ENCODE results near the gene COMMD10. TPM values are rescaled to one million over a fixed set of nuclear protein-coding genes. Genes with fewer than 3 reads are reported as not detected.

COMMD10 gene
- total RNA-seq, 2 experiments from 2014 or later: 30.0 to 30.9 TPM

DNA sequence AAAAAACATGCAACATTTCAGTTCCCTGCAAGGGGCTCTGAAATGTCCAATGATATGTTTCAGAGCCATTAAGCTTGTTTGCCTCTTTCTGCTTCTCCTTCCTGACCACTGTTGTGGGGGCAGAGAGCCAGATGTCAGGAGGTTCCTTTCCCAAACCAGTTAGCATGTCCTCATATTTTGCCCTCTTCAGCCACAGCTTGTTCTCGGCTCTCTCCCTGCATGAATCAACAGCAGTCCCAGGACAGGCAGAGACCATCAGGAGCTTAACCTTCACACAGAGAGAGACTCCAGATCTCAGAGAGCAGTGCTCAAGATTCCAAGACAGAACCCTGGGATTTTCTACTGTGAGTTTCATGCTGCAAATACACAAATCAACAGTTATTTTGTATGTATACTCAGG, 218.5 kb downstream of the COMMD10 start:
- H3K4me3 Mint-ChIP-seq: no peak overlapping the region
- peaks cover 39% of the 10 kb centered on the region for H3K9me3 Mint-ChIP-seq
- H3K36me3 Mint-ChIP-seq (ENCODE audit: low read depth): peaks cover 84% of the 10 kb centered on the region
- H3K27ac Mint-ChIP-seq: no peak overlapping the region
- H3K27me3 Mint-ChIP-seq (ENCODE audit: low read depth): no peaks in the 10 kb centered on the region
- CTCF ChIA-PET: no interaction called here
- no peaks in the 10 kb centered on the region for H3K4me1 Mint-ChIP-seq (ENCODE audit: low read depth)
- intact Hi-C loops (cut with micrococcal nuclease): no loop called here
- DNase-seq: no peak

DNA sequence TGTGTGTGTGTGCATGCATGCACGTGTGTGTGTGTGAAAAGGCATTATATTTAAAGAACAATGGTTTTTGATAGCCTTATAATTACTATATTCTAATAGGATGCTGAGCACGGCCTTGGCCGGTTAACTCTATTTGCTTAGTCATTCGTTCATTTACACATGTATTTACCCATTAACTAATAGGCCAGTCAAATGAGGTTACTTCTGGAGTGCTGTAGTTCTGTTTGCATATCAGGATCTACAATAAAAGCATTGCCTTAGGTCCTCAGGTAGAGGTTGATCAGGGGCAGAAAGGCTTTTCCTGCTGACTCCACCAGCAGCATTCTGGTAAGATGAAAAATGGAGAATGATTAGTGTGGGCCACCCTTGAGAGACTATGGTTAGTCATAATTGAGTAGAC, 219.0 kb downstream of the COMMD10 start:
- no peak for DNase-seq
- Mint-ChIP-seq H3K27me3 (ENCODE audit: low read depth) (no peaks in the 10 kb centered on the region), H3K9me3 (peaks cover 40% of the 10 kb centered on the region), H3K36me3 (ENCODE audit: low read depth) (peaks cover 83% of the 10 kb centered on the region), H3K27ac (no peak overlapping the region), H3K4me3 (no peak overlapping the region), H3K4me1 (ENCODE audit: low read depth) (no peaks in the 10 kb centered on the region)
- CTCF ChIA-PET: no interaction called here
- intact Hi-C loops (cut with micrococcal nuclease): no loop called here

DNA sequence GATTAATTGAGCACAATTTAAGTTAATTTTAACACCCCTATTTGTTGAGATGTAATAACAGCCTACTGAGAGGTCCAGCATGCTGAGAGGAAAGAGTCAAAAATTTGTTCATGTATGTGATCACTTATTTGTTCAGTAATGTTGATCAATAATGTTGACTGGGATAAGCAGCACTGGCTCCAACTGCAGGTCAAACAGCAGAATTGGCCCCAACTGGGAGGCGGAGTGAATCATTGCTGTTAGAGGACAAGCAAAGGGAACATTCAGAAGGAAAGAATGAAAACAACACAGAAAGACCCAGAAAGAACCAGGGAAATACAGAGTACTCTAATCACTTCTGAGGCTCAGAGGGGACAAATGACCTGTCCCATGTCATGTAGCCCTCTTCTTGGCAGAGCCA, 221.1 kb downstream of the COMMD10 start:
- Mint-ChIP-seq H3K4me3 (no peak overlapping the region), H3K4me1 (ENCODE audit: low read depth) (no peaks in the 10 kb centered on the region), H3K27me3 (ENCODE audit: low read depth) (no peaks in the 10 kb centered on the region), H3K9me3 (peaks cover 48% of the 10 kb centered on the region), H3K36me3 (ENCODE audit: low read depth) (peaks cover 86% of the 10 kb centered on the region), H3K27ac (no peak overlapping the region)
- DNase-seq: no peak
- CTCF ChIA-PET: no interaction called here
- intact Hi-C loops (cut with micrococcal nuclease): no loop called here

DNA sequence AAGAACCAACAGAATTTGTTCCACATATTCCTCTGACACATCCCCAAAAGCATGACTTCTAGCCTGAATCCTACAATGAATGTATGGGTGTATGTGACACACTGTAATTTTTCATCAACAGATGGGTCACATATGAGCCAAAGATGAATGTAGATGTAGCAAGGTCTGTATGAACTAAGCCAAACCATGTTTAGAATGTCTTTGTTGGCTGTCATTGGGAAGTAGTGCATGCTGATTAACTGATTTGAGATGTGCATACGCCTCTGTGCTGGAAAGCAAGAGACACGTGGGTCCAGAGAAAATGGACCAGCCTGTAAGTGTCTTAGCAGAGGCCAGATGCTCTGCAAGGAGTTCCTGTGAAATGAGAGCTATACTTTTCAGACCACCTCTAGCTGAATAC, 222.0 kb downstream of the COMMD10 start:
- Mint-ChIP-seq H3K27me3 (ENCODE audit: low read depth) (no peaks in the 10 kb centered on the region), H3K36me3 (ENCODE audit: low read depth) (peaks cover 89% of the 10 kb centered on the region), H3K4me1 (ENCODE audit: low read depth) (no peaks in the 10 kb centered on the region), H3K27ac (no peak overlapping the region), H3K9me3 (peaks cover 46% of the 10 kb centered on the region), H3K4me3 (no peak overlapping the region)
- no peak for DNase-seq
- CTCF ChIA-PET: no interaction called here
- intact Hi-C loops (cut with micrococcal nuclease): no loop called here

DNA sequence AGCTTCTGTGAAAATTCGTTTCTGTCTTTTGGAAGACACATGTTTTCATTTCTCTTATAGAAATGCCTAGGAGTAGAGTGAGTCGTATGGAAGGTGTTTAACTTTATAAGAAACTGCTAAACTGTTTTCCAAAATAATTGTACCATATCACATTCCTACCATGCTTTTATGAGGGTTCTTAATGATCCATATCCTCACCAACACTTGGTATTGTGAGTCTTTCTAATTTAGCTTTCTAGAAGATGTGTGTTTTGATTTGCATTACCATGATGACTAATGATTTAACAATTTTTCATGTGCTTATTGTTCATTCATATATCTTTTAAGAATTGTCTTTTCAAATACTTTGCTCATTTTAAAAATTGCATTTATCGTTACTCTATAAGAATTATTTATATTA, 223.6 kb downstream of the COMMD10 start:
- no peak for DNase-seq
- CTCF ChIA-PET: no interaction called here
- Mint-ChIP-seq H3K9me3 (peaks cover 44% of the 10 kb centered on the region), H3K27ac (no peak overlapping the region), H3K4me1 (ENCODE audit: low read depth) (no peaks in the 10 kb centered on the region), H3K36me3 (ENCODE audit: low read depth) (peaks cover 86% of the 10 kb centered on the region), H3K27me3 (ENCODE audit: low read depth) (no peaks in the 10 kb centered on the region), H3K4me3 (no peak overlapping the region)
- intact Hi-C loops (cut with micrococcal nuclease): no loop called here

DNA sequence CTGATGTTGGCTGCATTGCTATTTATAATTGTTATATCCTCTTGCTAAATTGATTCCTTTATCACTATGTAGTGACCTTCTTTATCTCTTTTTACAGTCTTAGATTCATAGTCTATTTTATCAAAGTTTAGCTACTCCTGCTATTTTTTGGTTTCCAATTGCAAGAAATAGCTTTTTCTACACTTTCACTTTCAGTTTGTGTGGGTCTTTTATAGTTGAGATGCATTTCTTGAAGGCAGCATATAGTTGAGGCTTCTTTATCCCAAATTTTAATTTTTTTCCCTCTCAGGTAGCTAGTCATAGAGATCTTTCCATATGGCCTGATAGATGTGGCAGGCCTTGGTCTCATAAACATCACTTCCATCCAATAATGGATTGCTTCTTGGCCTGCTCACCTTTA, 228.5 kb downstream of the COMMD10 start:
- Mint-ChIP-seq H3K9me3 (peaks cover 22% of the 10 kb centered on the region), H3K36me3 (ENCODE audit: low read depth) (peaks cover 83% of the 10 kb centered on the region), H3K27me3 (ENCODE audit: low read depth) (no peaks in the 10 kb centered on the region), H3K4me3 (no peak overlapping the region), H3K27ac (no peak overlapping the region), H3K4me1 (ENCODE audit: low read depth) (no peaks in the 10 kb centered on the region)
- intact Hi-C loops (cut with micrococcal nuclease): no loop called here
- no peak for DNase-seq
- CTCF ChIA-PET: no interaction called here

DNA sequence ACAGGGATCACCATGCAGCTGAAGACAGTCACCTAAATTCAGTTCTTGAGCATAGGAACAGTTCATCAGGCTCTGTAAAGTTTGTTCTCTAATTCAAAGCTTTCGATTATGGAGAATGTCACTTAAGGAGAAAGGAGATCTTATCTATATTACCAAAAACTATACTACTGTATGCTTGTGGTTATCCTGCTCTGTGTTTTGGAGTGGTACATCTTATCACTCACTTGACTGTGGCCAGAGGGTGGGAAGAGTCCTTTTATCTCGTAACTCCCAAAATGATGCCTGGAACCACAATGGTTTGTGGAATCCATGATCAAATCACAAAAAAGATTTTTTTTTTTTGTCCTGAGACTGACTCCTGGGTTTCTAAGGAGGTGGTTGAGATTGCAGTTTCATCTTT, 230.7 kb downstream of the COMMD10 start:
- CTCF ChIA-PET: no interaction called here
- no peaks in the 10 kb centered on the region for H3K4me1 Mint-ChIP-seq (ENCODE audit: low read depth)
- H3K4me3 Mint-ChIP-seq: no peak overlapping the region
- intact Hi-C loops (cut with micrococcal nuclease): no loop called here
- H3K9me3 Mint-ChIP-seq: peaks cover 16% of the 10 kb centered on the region
- no peaks in the 10 kb centered on the region for H3K27me3 Mint-ChIP-seq (ENCODE audit: low read depth)
- H3K27ac Mint-ChIP-seq: no peak overlapping the region
- DNase-seq: no peak
- peaks cover 87% of the 10 kb centered on the region for H3K36me3 Mint-ChIP-seq (ENCODE audit: low read depth)

DNA sequence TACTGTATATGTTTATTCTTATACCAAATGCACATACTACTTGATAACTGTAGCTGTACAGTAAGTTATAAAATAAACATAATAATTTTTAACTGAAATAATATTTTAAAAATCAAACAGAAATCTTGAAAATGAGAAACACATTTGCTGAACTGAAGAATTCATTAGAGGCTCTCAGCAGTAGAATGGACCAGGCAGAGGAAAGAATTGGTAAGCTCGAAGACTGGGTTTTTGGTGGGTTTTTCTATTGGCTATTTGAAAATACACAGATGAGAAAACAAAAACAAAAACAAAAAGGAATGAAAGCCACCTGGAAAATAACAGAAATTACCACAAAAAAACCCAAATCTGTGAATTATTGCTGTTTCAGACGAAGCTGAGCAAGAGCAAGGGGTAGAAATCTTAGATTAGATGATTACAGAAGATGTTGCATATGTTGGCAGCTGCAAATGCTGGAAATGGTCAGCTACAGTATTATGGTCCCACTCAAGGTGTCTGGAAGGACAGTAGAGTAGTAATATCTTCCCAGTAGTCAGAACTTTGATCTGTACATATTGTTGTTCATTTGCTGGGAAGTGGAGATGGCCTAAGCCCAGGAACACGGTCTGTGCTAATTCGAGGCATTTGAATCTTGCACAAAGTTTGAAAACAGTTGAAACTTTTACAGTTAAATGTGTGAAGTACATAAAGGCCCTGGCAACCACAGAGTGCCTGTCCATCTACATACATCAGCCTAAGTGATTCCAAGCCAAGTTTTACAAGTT, 233.4 kb downstream of the COMMD10 start:
- DNase-seq: no peak
- intact Hi-C loops (cut with micrococcal nuclease): no loop called here
- Mint-ChIP-seq H3K9me3 (peaks cover 22% of the 10 kb centered on the region), H3K36me3 (ENCODE audit: low read depth) (peaks cover 89% of the 10 kb centered on the region), H3K27ac (no peak overlapping the region), H3K27me3 (ENCODE audit: low read depth) (no peaks in the 10 kb centered on the region), H3K4me3 (no peak overlapping the region), H3K4me1 (ENCODE audit: low read depth) (no peaks in the 10 kb centered on the region)
- CTCF ChIA-PET: no interaction called here

DNA sequence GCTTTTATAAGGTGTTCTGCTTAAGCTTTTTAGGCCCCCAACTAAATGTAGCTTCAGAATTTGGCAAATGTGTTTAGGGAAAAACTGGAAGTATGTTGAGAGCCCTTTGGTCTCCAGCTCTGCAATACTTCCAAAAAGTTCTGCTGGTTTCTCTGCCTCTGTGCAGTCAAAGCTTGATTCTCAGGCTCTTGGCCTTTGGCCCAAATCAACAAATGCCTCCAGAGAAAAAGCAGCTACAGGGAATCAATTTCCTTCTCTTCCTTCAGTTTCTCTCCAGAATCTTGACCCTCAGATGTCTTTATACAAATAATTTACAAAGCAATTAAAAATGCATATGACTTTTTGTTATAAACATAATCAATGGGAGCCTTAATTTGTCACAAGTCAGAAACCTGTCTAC, 235.7 kb downstream of the COMMD10 start:
- Mint-ChIP-seq H3K9me3 (peaks cover 26% of the 10 kb centered on the region), H3K27me3 (ENCODE audit: low read depth) (no peaks in the 10 kb centered on the region), H3K4me1 (ENCODE audit: low read depth) (no peaks in the 10 kb centered on the region), H3K36me3 (ENCODE audit: low read depth) (peaks cover 80% of the 10 kb centered on the region), H3K27ac (no peak overlapping the region), H3K4me3 (no peak overlapping the region)
- intact Hi-C loops (cut with micrococcal nuclease): no loop called here
- CTCF ChIA-PET: no interaction called here
- no peak for DNase-seq

DNA sequence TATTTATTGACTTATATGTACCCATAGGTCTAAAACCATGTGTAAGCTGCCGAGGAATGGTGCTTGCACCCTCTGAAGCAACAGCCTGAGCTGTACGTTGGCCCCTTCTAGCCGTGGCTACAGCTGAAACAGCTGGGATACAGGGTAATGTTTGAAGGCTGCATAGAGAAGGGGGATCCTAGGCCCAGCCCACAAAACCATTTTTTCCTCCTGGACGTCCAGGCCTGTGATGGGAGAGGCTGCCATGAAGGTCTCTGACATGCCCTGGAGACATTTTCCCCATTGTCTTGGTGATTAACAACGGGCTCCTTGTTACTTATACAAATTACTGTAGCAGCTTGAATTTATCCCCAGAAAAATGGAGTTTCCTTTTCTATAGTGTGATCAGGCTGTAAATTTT, 244.7 kb downstream of the COMMD10 start:
- H3K4me3 Mint-ChIP-seq: no peak overlapping the region
- intact Hi-C loops (cut with micrococcal nuclease): no loop called here
- H3K36me3 Mint-ChIP-seq (ENCODE audit: low read depth): peaks cover 66% of the 10 kb centered on the region
- peaks cover 52% of the 10 kb centered on the region for H3K9me3 Mint-ChIP-seq
- DNase-seq: no peak
- H3K4me1 Mint-ChIP-seq (ENCODE audit: low read depth): no peaks in the 10 kb centered on the region
- CTCF ChIA-PET: interaction anchor here (0.8 kb wide), 1 partner anchor 80 kb away, joined by 4 read pairs; no protein-coding TSS in a partner anchor
- no peak overlapping the region for H3K27ac Mint-ChIP-seq
- H3K27me3 Mint-ChIP-seq (ENCODE audit: low read depth): no peaks in the 10 kb centered on the region

DNA sequence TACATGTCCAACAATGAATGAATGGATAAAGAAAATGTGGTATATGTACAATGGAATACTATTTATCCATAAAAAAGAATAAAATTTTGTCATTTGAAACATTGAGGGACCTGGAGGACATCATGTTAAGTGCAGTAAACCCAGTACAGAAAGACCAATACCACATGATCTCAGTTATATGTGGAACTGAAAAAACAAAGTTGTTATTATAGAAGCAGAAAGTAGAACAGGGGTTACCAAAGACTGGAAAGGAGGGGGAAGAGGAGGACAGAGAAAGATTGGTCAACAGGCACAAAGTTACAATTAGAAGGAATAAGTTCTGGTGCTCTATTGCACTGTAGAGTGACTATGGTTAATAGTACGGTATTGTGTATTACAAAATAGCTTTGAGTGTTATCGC, 256.0 kb downstream of the COMMD10 start:
- peaks cover 30% of the 10 kb centered on the region for H3K9me3 Mint-ChIP-seq
- CTCF ChIA-PET: no interaction called here
- no peaks in the 10 kb centered on the region for H3K4me1 Mint-ChIP-seq (ENCODE audit: low read depth)

More for the DNA sequence above, 256.0 kb downstream of the COMMD10 start:
- Mint-ChIP-seq H3K4me3 (no peak overlapping the region), H3K27me3 (ENCODE audit: low read depth) (no peaks in the 10 kb centered on the region), H3K36me3 (ENCODE audit: low read depth) (peaks cover 27% of the 10 kb centered on the region), H3K27ac (no peak overlapping the region)
- DNase-seq: no peak
- intact Hi-C loops (cut with micrococcal nuclease): no loop called here
